ENCODE measurements around the gene KRTAP3-2. TPM values are rescaled to one million over a fixed set of nuclear protein-coding genes. Genes with fewer than 3 reads are reported as not detected.

The KRTAP3-2 gene
- total RNA-seq, 2 donors from 2014 or later = not detected

DNA sequence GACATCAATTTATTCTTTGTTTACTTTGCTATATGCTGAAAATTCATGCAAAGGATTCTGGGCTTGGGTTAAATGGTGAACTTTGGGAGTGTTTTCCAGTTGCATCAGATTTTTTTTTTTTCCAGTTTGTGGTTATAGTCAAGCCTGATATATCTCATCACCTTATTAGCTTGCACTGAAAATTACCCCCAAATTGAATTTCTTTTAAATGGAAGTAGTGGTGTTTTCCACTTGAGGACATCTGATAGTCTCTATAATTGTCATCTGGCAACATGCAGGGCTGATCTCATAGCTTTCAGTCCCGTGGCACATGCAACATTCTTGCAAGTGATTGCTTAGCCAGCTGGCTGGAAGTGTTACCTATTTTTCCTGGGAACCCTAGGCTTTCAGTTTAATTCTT is 13.9 kb upstream of the KRTAP3-2 start:
- no peak for DNase-seq (ENCODE audit: low spot score)
- Histone ChIP-seq H3K36me3 (no peaks in the 10 kb centered on the region), H3K9me3 (no peaks in the 10 kb centered on the region), H3K27ac (no peak overlapping the region), H3K27me3 (replicated peaks; ENCODE audit: insufficient read depth) (no peaks in the 10 kb centered on the region), H3K4me1 (ENCODE audit: control insufficient read depth in 1 of 2, low read depth in 2 of 2) (no peaks in the 10 kb centered on the region), H3K4me3 (no peak overlapping the region)
- TF ChIP-seq, protein P1, sequence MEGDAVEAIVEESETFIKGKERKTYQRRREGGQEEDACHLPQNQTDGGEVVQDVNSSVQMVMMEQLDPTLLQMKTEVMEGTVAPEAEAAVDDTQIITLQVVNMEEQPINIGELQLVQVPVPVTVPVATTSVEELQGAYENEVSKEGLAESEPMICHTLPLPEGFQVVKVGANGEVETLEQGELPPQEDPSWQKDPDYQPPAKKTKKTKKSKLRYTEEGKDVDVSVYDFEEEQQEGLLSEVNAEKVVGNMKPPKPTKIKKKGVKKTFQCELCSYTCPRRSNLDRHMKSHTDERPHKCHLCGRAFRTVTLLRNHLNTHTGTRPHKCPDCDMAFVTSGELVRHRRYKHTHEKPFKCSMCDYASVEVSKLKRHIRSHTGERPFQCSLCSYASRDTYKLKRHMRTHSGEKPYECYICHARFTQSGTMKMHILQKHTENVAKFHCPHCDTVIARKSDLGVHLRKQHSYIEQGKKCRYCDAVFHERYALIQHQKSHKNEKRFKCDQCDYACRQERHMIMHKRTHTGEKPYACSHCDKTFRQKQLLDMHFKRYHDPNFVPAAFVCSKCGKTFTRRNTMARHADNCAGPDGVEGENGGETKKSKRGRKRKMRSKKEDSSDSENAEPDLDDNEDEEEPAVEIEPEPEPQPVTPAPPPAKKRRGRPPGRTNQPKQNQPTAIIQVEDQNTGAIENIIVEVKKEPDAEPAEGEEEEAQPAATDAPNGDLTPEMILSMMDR (IDR thresholded peaks at IDR 0.05) = no peak
- ATAC-seq (ENCODE audit: insufficient number of reproducible peaks, low FRiP score, low read depth) = no peak

DNA sequence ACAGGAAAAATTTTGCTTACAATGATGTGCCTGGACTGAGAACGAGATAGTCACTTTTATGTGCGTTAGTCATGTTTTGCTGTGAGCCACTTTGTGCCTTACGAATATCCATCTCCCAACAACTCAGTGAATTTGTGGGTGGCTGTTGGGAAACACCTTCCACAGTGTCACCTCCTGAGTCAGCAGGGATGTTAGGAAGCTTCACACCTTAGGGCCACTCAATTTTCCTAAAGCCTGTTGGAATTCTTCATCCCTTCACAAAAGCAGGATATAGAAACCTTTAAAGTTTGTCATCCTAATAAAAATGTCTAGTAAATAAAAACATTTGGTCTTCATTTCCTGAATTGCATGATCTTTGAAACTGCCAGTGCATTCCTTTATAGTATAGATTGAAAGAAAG is 13.5 kb upstream of the KRTAP3-2 start:
- ATAC-seq (ENCODE audit: insufficient number of reproducible peaks, low FRiP score, low read depth) = no peak
- Histone ChIP-seq H3K9me3 (no peaks in the 10 kb centered on the region), H3K27ac (no peak overlapping the region), H3K4me1 (ENCODE audit: control insufficient read depth in 1 of 2, low read depth in 2 of 2) (no peaks in the 10 kb centered on the region), H3K27me3 (replicated peaks; ENCODE audit: insufficient read depth) (no peaks in the 10 kb centered on the region), H3K36me3 (no peaks in the 10 kb centered on the region), H3K4me3 (no peak overlapping the region)
- TF ChIP-seq, protein P1 (IDR thresholded peaks at IDR 0.05) = no peak
- no peak for DNase-seq (ENCODE audit: low spot score)

DNA sequence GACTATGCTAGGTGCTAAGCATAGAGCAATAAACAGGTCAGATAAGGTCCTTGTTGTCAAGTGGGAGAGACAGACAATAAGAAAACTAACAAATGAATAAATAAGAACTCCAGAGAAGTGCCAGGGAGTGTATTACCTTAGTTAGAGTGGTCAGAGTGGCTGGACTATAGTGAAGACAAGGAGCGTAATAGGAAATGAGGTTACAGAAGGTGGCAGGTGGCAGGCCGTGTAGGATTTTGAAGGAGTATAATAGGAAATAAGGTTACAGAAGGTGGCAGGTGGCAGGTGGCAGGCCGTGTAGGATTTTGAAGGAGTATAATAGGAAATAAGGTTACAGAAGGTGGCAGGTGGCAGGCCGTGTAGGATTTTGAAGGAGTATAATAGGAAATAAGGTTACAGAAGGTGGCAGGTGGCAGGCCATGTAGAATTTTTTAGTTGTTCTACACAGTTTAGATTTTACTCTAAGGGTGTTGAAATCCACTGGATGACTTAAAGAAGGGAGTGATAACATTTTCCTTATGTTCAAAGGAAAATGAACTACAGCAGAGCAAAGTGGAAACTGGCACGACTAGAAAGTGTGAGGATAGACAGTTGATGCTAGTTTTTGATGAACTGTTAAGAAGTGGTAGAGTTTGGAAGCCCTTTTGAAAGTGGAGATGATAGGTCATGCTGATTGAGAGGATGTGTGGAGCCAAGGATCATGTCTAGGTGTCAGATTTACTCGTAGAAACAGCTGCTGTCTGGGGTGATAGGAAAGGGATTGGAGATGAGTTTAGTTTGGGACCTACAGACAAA is 12.8 kb upstream of the KRTAP3-2 start:
- Histone ChIP-seq H3K27me3 (replicated peaks; ENCODE audit: insufficient read depth) (no peaks in the 10 kb centered on the region), H3K4me3 (no peak overlapping the region), H3K4me1 (ENCODE audit: control insufficient read depth in 1 of 2, low read depth in 2 of 2) (no peaks in the 10 kb centered on the region), H3K36me3 (no peaks in the 10 kb centered on the region), H3K9me3 (no peaks in the 10 kb centered on the region), H3K27ac (no peak overlapping the region)
- TF ChIP-seq, protein P1 (IDR thresholded peaks at IDR 0.05) = no peak
- no peak for DNase-seq (ENCODE audit: low spot score)
- no peak for ATAC-seq (ENCODE audit: insufficient number of reproducible peaks, low FRiP score, low read depth)

DNA sequence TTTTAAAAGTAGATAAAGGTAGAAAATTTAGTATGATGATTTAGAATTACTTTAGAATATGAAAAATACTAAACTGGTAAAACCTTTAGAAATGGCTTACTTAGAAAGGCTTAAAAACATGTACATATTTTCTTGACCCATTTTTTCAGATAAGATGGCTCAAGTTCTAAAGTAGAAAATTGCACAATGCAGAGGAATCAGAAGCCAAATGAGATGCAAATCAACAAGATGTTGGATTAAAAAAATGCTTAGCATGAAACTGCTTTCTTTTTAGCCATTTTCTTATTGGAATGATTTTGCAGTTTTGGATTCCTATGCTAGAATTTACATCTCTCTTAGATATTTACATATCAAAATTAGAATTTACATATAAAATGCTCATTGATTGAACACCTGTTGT is 10.7 kb upstream of the KRTAP3-2 start:
- TF ChIP-seq, protein P1 (IDR thresholded peaks at IDR 0.05) = no peak
- Histone ChIP-seq H3K9me3 (no peaks in the 10 kb centered on the region), H3K4me3 (no peak overlapping the region), H3K27me3 (replicated peaks; ENCODE audit: insufficient read depth) (no peaks in the 10 kb centered on the region), H3K27ac (no peak overlapping the region), H3K4me1 (ENCODE audit: control insufficient read depth in 1 of 2, low read depth in 2 of 2) (no peaks in the 10 kb centered on the region), H3K36me3 (no peaks in the 10 kb centered on the region)
- ATAC-seq (ENCODE audit: insufficient number of reproducible peaks, low FRiP score, low read depth) (no peak), DNase-seq (ENCODE audit: low spot score) (no peak)

DNA sequence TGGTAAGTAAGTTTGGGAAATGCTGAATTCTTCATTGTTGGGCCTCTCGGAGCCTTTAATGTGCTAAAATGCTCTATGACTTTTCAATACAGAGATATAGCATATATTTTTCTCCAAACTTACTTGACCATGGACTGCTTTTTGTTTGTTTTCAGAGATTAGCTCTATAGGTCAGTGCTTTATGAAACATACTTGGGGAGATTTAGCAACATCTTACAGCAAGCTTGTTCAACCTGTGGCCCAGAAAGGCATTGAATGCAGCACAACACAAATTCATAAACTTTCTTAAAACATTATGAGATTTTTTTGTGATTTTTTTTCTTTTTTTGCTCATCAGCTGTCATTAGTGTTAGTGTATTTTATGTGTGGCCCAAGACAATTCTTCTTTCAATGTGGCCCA is 10.2 kb upstream of the KRTAP3-2 start:
- no peak for DNase-seq (ENCODE audit: low spot score)
- no peak for ATAC-seq (ENCODE audit: insufficient number of reproducible peaks, low FRiP score, low read depth)

More for the DNA sequence above, 10.2 kb upstream of the KRTAP3-2 start:
- H3K4me1 ChIP-seq (ENCODE audit: control insufficient read depth in 1 of 2, low read depth in 2 of 2) = no peaks in the 10 kb centered on the region
- no peaks in the 10 kb centered on the region for H3K36me3 ChIP-seq
- H3K9me3 ChIP-seq = no peaks in the 10 kb centered on the region
- no peaks in the 10 kb centered on the region for H3K27me3 ChIP-seq (replicated peaks; ENCODE audit: insufficient read depth)
- no peak overlapping the region for H3K4me3 ChIP-seq
- TF ChIP-seq, protein P1 (IDR thresholded peaks at IDR 0.05) = no peak
- no peak overlapping the region for H3K27ac ChIP-seq

Data from thoracic aorta (tissue), 2 donors.